Ramos (cell line): ENCODE measurements around the gene OLFM2.

Experiments used
- in situ Hi-C: fragments of 300-500 bp; cut with MboI; formaldehyde crosslinking; loops from one replicate; pipeline ENCODE4 v1.14.3; 2022; ENCODE audit warnings: low sequenced_read_pairs; ENCODE audit not compliant: unreplicated experiment

Gene OLFM2

DNA sequence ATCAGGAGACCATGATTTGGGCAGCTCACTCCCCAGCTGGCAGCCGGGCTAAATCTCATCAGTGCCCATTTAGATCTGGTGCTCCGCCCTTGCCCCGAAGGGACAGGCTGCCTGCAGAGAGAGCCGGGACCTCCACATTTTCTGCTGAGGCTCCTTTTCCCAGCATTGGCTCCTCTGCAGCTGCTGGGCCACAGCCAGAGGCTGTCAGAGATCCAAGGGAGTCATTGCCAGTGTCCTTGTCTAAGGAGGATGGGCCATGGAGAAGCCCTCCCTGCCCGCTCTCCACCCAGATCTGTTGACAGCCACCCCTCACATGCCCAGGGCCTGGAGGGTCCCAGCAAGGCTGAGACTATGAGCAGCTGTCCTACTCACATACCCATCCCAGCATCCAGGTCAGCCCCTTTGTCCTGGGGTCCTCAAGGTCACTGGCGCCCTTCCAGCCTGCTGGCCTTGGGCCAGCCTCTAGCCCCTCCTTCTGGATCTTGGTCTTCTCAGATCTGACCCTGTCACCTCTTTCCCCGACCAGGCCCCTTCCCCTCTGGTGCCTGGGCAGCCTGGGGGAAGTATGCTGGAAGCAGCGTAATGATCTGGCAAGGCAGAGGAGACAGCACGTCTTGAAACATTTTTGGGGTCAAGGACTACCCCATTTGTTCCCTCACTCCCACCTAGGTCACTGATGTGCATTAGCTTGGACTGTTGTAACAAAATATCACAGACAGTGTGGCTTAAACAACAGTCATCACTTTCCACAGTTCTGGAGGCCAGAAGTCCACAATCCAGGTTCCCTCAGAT lies 93.3 kb downstream of the OLFM2 start:
- in situ Hi-C loops = no loop called here

- in situ Hi-C loops = no loop called here
These were observed 96.9 kb downstream of the OLFM2 start for GRCh38 chr19:9839415-9839814.

GRCh38 chr19:9838324-9838723 lies 98.0 kb downstream of the OLFM2 start:
- in situ Hi-C loops = no loop called here

DNA sequence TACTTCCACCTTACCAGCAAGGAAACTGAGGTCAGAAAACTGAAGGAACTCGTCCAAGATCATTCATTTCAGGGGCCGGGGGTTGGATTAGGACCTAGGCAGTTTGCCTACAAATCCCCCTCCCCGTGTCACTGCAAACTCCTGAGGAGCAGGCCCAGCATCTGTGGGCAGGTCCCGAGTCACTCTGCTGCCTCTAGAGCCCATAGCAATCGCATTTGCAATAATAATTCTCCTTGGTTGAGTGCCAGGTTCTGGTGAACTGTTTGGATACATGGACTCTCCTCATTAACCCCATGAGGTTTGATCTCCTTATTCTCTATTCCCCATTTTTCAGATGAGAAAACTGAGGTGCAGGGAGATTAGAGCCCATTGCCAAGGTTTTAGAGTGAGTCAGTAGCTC lies 100.3 kb downstream of the OLFM2 start:
- in situ Hi-C loops = no loop called here

DNA sequence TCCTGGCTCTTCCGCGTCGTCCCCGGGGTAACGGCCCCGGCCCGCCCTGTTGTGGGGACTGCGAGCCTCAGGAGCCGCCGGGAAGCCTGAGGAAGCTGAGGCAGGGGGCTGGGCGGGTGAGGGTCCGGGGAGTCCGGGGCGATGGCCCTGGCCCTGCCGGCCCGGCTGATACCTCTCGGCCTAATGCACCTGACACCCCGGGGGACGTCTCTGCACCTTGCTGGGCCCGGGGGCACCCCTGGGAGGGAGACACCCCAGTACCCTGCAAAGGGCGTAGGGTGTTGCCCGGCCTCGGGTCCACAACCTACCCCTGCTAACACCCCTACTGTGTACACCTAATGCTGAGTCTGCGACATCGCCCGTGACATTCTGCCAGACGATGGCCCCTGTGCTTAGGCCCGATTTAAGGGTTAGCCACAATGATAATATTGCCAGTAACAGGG lies 100.8 kb downstream of the OLFM2 start:
- in situ Hi-C loops = no loop called here

DNA sequence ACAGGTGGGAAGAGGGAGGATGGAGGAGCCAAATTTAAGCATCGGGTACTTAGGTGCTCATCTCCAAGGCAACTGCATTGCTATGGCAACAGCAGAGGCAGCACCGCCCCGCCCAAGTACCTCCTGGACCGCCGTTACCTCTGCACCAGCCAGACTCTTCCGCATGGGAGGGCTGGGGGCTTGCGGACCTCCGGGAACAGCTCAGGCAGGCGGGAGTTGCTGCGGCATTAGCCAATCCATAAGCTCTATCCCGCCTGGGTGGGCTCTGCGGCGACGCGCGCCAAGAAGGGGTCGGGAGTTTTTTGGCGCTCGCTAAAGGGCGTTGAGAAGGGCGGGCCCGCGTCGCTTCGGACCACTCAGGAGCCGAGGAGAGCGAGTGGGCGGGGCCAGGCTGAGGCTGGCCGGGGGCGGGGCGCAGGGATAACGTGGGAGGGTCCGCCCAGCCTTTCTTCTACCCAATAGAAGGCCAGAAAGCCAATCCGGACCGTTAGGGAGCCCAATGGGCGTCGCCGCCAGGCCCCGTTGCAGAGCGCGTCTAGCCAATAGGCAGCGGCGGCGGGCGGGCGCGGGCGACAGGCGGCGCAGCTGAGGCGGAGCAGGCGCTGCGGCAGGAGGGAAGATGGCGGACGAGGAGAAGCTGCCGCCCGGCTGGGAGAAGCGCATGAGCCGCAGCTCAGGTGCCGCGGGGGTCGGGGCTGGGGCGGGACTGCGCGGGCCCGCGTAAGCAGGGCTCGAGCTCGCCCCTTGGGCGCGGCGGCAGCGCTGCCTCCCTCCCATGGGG lies 101.4 kb downstream of the OLFM2 start, which contains the start of gene PIN1:
Gene PIN1, plus strand, starts transcription at position 593 of the 781 bp plus-strand sequence. Its CDS starts 27 bp downstream, at position 620.
- in situ Hi-C loops = no loop called here

DNA sequence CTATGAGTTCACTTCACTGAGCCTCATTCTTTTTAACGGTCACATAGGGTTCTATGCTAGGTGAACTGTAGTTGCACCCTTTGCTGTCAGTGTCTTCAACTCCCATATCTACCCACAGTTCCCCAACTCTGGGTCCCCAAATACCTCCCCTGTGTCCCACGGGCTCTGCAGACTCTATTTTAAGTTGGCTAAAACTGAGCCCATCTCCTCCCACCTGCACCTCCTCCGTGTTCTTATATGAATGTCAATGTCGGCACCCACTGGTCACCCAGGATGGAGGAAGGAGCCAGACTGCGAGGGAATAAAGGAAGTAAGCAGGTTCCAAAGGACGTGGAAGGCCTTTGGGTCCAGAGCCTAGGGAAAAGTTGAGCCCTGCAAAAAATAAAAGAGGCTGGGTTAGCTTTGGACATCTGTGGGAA lies 102.0 kb downstream of the OLFM2 start:
- in situ Hi-C loops = no loop called here

DNA sequence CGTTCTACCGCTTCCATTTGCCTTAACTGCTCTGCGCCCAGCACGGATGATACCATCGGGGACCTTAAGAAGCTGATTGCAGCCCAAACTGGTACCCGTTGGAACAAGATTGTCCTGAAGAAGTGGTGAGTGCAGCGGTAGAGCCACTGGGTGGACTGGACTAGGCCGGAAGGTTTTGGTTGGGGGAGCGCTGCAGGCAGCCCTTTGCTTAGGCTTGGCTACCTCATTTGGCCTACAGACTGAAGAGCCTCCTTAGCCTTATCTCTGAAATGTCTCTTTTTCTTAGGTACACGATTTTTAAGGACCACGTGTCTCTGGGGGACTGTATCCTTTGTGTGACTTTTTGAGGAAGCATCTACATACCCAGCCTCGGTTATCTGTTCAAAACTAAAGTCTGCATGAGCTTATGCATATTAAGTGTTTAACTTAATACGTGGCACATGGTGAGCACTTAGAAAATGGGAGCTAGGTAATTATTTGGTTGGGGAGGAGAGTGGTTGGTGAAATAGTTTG lies 107.7 kb downstream of the OLFM2 start:
- in situ Hi-C loops = no loop called here

GRCh38 chr19:9827289-9828238 lies 108.8 kb downstream of the OLFM2 start, which contains the start of gene UBL5:
UBL5 (plus strand) TSS chr19:9827918; CDS start chr19:9828338, 420 bp downstream.
- in situ Hi-C loops = no loop called here

- in situ Hi-C loops = loop anchor here (25.0 kb wide), 1 partner anchor 512 kb away; the partner anchor contains the start of genes ZNF559 and ZNF699
These were observed 112.5 kb downstream of the OLFM2 start for GRCh38 chr19:9823816-9824215.

GRCh38 chr19:9820034-9820433 lies 116.3 kb downstream of the OLFM2 start:
- in situ Hi-C loops = loop anchor here (25.0 kb wide), 1 partner anchor 508 kb away; the partner anchor contains the start of genes ZNF559 and ZNF699

DNA sequence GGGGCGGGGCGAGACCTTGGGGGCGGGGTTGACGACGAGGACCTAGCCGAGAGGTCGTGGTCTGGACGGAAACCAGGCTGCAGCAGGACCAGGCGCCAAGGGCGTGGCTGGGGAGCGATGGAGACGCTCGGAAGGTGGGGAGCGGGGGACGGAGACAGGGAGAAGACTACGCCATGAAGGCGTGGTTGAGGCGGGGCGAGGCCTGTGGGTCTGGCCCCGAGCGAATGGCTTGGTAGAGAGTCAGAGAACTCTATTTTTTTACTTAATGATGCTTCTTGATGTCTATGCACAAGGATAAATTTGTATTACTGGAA lies 116.8 kb downstream of the OLFM2 start:
- in situ Hi-C loops = loop anchor here (25.0 kb wide), 1 partner anchor 507 kb away; the partner anchor contains the start of genes ZNF559 and ZNF699

DNA sequence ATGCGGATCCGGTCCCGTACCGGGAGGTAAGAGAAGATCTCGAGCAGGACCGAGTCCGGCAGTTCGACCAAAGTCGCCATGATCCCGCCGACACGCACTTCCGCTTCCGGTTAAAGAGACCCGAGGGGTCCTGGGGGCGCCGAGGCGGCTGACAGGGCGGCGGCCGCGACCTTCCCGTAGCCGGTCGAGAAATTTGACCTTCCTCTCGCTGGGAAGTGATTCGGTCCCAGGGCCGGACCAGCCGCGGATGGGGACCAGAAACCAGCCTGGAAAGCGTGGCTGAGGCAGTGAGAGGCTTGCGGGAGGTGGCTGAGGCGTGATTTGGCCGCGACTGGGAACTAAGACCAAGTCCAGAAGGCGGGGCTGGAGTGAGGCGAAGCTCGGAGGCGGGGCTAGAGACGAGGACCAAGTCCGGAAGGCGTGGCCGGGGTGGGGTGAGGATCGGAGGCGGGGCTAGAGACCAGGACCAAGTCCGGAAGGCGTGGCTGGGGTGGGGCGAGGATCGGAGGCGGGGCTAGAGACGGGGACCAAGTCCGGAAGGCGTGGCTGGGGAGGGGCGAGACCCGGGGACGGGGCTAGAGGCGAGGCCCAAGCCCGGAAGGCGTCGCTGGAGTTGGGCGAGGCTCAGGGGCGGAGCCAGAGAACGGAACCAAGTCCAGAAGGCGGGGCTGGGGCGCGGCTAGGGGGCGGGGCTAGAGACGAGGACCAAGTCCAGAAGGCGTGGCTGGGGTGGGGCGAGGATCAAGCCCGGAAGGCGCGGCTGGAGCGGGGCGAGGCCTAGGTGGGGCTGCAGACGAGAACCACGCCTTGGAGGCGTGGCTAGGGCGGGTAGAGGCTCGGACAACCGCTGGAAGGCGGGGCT lies 117.3 kb downstream of the OLFM2 start, which contains the start of gene FBXL12:
Gene FBXL12, minus strand, starts transcription at position 346 of the 862 bp plus-strand sequence. Its CDS starts 266 bp downstream, at position 80.
- in situ Hi-C loops = loop anchor here (25.0 kb wide), 1 partner anchor 507 kb away; the partner anchor contains the start of genes ZNF559 and ZNF699

GRCh38 chr19:9818175-9818733 lies 118.1 kb downstream of the OLFM2 start:
- in situ Hi-C loops = loop anchor here (25.0 kb wide), 1 partner anchor 506 kb away; the partner anchor contains the start of genes ZNF559 and ZNF699

DNA sequence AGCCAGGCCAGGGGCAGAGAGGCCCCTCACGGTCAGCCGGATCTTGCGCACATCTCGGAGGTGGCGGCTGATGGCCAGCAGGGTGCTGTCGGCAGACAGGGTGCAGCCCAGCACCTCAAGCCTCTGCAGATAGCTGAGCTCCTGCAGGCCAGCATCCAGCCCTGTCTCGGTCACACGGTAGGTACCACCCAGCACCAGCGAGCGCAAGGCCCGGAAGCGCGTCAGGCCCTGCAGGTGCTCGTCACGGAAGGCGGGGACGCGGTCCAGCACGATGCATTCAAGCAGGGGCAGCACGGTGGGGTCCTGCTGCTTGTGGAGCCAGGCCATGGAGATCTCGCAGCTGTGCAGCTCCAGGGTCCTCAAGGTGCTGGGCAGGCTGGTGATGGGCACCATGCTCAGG lies 125.2 kb downstream of the OLFM2 start:
- in situ Hi-C loops = loop anchor here (25.0 kb wide), 1 partner anchor 499 kb away; the partner anchor contains the start of genes ZNF559 and ZNF699

GRCh38 chr19:9808855-9809824 lies 127.2 kb downstream of the OLFM2 start:
- in situ Hi-C loops = loop anchor here (25.0 kb wide), 1 partner anchor 497 kb away; the partner anchor contains the start of genes ZNF559 and ZNF699

DNA sequence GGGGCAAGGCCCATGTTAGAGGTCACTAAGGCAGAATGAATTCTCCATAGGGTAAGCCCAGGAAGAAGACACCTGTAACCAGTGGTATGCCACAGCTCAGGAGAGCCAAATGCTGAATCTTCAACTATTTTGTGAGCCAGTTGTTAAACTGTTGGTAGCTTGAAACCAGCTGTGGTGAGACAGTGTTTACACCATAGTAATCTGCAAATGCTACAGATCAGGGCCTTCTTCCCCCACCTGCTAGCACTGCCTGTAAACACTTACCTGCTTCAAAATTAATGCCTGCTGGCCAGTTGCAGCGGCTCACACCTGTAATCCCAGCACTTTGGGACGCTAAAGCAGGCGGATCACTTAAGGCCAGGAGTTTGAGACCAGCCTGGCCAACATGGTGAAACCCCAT lies 129.5 kb downstream of the OLFM2 start:
- in situ Hi-C loops = loop anchor here (25.0 kb wide), 1 partner anchor 495 kb away; the partner anchor contains the start of genes ZNF559 and ZNF699
